IPS-11a (cell line): ENCODE data around the gene ABCC1.
"Not testable (repeated sequence)": the region's sequence is repeated elsewhere in the genome, so short reads cannot be mapped to it uniquely, and the experiment has no call there.

Experiments used
- H3K4me3 ChIP-seq: one replicate; pipeline ENCODE4 v1.5.1; 2013; ENCODE audit warnings: low read depth, low read length, control low read depth

The ABCC1 gene

DNA sequence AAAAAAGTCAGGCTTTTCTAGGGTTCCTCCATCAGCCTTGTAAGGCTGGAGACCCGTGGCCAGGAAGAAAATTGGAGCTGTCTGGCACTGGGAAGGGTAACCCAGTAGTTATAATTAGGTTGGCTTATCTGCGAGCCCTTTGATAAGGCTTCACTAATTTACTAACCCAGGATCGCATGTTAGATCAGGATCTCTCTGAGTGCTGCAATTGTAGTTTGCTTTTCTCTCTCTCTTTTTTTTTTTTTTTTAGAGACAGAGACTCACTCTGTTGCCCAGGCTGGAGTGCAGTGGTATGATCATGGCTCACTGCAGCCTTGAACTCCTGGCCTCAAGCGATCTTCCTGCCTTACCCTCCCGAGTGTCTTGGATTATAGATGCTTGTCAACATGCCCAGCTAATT lies 17.0 kb downstream of the ABCC1 start:
- H3K4me3 ChIP-seq: no peak overlapping the region

DNA sequence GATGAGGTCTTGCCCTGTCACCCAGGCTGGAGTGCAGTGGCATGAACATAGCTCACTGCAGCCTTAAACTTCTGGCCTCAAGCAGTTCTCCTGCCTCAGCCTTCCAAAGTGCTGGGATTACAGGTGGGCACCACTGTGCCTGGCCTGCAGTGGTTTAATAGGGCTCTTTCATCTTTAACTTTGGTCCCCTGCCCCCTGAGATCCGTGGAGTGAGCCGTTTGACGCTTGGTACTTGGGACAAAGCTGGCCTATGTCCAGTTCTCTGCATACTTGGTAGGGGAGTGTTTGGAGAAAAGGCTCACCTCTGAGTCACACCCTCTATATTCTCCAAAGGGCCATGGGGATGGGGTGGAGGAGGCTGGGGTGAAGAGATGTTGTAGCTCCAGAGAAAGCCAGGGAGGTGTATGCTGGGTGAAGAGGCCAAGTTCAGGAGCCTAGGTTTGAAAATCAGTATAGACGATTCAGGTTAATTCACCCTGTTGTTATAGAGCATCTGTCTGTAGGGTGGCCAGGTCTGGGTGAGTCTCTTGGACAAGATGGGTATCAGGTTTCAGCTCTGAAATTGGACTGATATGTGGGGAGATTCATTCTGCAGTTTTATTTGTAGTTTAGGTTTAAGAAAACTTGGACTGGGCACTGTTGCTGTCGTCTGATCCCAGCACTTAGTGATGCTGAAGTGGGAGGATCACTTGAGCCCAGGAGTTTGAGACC lies 17.6 kb downstream of the ABCC1 start:
- no peak overlapping the region for H3K4me3 ChIP-seq

DNA sequence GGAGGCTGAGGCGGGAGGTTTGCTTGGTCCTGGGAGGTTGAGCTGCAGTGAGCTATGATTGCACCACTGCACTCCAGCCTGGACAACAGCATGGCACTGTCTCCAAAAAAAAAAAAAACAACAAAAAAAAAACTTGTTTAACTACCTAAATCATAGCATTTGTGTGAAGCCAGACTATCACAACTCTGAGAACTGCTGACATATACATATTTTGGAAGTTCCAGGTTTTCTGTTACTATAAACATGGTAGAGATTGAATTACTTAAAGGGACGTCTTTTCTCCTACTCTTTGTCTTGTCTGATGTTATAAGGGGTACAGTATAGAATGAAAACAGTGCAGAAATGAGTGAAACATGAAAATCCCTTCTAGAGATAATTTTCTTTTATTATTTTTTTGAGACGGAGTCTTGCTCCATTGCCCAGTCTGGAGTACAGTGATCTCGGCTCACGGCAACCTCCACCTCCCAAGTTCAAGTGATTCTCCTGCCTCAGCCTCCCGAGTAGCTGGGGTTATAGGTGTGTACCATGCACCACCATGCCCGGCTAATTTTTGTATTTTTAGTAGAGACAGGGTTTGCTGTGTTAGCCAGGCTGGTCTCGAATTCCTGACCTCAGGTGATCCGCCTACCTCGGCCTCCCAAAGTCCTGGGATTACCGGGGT lies 18.4 kb downstream of the ABCC1 start:
- no peak overlapping the region for H3K4me3 ChIP-seq

DNA sequence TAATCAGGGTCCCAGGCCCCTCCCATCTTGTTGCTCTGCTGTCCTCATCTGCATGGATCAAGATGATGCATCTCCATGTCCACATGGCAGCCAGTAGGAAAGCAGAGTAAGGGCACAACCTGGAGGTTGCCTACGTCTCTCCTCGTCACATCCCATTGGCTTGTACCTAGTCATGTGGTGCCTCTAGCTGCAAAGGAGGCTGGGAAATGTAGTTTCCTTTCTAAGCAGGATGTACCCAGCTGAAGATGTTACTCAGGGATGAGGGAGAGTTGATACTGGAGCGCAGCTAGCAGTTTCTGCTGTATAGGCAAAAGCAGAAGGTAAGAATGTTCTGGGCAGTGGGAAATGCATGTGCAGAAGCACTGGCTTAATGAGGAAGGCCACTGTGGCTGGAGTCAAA lies 20.8 kb downstream of the ABCC1 start:
- H3K4me3 ChIP-seq: no peak overlapping the region

DNA sequence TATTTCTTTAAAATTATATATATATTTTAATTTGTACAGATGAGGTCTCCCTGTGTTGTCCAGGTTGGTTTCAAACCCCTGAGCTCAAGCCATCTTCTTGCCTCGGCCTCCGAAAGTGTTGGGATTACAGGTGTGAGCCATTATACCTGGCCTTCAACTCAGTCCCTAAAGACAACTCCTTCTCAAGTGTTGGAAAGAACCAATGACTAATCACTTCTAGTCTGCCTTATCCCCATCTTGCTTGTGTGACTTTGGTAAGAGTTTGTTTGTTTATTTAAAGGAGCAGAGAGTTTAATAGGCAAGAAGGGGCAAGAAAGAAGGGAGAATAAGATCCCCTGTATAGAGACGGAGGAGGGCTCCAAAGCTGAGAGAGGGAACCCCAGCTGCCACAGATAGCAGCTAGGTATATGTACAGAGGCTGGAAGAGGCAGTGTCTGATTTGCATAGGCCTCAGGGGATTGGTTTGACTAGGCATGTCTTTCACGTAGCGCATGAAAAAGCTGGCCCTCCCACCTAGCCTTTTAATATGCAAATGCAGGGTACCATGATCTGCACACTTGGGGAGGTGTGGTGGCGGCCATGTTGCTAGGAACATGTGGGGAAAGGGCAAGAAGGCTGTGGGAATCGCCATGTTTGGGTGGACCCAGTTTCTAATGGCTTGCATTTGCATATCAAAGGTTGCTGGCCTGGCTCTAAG lies 21.5 kb downstream of the ABCC1 start:
- no peak overlapping the region for H3K4me3 ChIP-seq

DNA sequence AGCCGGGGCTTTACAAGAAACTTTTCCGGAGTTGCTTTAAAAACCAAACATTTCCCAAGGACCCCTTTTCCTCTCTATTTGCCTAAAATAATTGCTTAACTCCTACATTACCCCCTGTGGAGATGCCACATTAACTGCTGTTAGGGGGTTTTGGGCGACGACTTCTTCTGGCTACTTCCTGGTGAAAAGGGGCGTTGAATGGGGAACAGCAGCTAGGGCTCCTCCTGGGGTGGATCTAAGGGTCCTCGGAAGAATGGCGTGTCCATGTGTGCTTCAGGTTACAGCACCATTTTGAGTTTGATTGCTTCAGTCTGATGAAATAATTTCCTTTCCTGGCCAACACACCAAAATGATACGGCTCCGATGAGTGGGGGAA lies 22.0 kb downstream of the ABCC1 start:
- no peak overlapping the region for H3K4me3 ChIP-seq

DNA sequence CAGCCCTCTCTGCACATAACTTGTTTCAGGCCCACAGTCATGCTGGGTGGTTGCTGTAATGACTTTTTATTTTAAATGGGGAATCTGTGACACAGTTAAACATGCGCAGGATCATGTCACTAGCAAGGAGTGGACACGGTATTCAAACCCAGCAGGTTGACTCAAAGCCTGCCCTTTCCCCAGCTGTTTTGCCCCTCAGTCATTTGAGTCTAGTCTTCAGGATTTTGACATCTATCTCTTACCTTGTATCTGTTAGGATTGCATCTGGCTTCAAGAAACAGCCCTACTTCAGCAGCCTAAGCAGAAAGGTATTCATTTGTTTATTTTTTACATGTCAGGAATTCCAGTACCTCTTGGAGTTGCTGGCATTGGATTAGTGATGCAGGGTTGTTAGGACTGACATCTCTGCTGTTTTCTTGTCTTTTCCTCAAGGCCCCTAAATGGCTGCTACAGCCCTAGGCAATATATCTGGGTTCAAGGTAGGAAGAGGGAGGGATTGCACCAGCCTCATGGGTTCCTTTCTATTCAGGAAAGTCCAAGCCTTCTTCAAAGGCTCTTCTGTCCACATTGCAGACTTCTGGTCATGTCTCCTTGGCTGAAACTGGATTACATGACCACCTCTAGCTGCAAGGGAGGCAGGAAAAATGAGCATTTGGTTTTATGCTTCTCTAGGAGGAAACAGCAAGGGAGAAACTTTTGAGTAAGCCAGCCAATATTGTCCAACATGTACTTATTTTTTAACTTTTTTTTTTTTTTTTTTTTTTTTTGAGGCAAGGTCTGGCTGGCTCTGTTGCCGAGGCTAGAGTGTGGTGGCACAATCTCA lies 22.8 kb downstream of the ABCC1 start:
- H3K4me3 ChIP-seq: no peak overlapping the region

DNA sequence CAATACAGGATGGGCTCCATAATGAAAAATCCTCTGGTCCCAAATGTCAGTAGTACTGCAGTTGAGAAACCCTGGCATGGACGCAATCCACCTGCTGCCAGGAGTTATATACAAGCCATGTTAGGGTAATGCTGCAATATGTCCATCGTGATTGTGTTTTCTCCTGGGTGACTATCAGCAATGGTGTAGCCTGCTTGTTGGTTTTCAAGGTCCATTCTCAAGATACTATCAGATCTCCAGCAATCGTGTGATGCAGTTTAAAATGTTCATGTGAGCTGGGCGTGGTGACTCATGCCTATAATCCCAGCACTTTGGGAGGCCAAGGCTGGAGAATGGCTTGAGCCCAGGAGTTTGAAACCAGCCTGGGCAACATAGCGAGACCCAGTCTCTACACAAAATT lies 24.0 kb downstream of the ABCC1 start:
- no peak overlapping the region for H3K4me3 ChIP-seq

DNA sequence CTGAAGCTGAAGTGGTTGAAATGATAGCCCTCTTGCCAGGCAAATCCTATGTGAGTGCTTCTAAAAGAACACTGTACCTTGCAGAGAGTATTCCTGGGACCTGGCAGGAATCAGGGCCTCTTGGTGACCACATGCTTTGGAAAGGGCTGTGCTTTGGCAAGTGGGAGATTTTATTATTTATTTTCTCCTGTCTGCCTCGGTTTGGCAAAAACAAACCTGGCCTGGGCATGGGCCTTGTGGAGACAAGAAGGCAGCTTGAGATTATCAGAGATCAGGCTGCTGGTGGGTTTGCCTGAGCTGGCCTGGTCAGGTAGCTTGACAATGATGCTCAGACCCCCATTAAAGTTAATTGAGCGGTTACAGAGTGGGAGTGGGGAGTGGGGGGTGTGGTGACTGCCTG lies 24.6 kb downstream of the ABCC1 start:
- no peak overlapping the region for H3K4me3 ChIP-seq

DNA sequence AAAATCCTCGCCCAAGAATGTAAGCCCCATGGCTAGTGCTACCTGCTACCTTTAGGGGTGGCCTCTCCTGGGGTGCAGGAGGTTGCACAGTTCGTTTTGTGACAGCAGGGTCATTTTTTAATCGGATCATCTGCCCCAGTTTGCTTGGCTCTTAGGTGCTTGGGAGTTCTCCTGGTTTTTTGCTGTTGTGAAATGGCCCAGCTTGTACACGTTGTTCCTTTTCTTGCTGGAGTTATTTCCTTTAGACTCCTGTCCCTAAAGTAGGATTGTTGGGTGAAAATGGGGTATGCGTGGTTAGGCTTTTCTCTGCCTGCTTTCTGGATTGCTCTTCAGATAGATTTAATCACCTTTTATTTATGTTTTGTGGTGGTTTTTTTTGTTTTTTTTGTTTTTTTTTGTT lies 25.8 kb downstream of the ABCC1 start:
- no peak overlapping the region for H3K4me3 ChIP-seq

DNA sequence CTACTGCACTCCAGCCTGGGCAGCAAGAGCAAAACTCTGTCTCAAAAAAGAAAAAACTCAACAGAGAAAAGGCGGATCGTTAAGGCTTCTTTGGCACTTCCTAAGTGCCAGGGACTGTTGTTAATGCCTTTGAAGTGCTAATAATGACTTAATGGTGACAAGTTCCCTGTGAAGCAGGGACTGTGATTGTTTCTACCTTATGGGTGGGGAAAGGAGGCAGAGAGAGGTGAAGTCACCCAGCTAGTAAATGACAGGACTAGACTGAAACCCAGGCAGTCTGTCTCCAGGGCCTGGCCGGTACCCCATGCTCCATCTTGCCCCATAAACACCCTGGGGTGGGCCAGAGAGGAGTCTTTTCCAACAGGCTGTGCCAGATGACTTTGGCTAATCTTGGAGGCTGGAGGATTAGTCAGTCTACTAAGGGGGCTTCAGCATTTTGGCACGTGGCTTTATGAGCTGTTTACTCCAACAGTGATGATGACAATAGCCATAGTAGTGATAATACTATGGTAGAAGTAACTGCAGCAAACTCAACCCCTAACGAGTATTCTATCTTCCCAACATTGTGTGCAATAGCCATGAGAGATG lies 26.9 kb downstream of the ABCC1 start:
- H3K4me3 ChIP-seq: no peak overlapping the region

DNA sequence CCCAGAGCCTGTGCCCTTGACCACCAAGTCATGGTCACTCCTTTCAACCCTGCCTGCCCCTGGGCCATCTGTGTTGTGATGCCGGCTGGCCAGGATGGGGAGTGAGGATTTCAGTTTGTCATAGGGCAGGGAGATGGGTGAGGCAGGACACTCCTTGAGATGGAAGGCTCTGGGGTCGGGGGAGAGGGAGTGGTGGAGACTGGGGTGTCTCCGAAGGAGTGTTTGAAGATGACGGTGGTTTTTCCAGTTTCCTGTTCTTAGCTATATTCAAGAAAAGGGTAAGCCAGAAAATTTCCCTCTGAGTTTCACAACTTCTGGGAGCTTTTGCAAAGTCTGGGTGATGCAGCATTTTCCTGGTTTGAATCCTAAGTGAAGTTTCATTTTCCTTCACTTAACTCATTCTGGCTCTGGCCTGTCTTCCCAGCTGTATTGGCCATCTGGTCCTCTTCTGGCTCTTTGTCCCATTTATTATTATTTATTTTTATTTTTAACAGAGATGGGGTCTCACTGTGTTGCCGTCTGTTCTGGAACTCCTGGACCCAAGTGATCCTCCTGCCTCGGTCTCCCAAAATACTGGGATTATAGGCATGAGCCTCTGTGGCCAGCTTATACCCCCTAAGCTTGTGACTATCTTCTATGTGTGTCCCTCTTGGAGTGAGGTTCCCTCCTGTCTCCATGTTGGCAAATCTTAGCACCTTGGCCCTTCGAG lies 27.7 kb downstream of the ABCC1 start:
- no peak overlapping the region for H3K4me3 ChIP-seq

DNA sequence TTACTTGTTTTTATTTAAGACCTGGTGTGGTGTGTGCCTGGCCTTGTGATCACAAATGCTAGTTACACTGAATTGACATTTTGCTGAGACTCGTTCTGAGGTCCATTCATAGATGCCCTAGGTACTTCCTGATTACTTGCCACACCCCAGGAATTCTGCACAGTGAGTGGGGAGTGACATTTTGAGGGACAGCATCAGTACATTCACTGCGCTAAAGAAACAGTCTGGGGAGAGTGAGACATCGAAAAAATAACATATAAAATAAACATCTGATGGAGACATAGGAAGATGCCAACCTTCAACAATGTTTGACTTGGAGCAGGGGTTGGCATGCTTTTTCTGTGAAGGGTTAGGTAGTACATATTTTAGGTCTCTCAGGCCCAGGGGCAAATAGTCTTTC lies 30.4 kb downstream of the ABCC1 start:
- no peak overlapping the region for H3K4me3 ChIP-seq

DNA sequence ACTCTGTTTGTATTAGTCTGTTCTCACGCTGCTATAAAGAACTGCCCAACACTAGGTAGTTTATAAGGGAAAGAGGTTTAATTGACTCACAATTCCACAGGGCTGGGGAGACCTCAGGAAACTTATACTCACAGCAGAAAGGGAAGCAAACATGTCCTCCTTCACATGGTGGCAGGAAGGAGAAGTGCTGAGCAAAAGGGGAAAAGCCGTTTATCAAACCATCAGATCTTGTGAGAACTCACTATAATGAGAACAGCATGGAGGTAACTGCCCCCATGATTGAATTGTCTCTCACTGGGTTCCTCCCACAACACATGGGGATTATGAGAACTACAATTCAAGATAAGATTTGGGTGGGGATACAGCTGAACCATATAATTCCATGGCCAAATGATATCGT lies 30.9 kb downstream of the ABCC1 start:
- no peak overlapping the region for H3K4me3 ChIP-seq

DNA sequence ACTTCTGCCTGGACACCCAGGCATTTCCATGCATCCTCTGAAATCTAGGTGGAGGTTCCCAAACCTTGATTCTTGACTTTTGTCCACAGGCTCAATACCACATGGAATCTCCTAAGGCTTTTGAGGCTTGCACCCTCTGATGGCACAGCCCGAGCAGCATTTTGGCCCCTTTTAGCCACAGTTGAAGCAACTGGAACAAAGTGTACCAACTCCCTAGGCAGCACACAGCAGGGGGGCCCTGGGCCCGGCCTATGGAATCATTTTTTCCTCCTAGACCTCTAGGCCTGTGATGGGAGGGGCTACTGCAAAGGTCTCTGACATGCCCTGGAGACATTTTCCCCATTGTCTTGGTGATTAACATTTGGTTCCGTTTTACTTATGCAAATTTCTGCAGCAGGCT lies 32.0 kb downstream of the ABCC1 start:
- H3K4me3 ChIP-seq: no peak overlapping the region

DNA sequence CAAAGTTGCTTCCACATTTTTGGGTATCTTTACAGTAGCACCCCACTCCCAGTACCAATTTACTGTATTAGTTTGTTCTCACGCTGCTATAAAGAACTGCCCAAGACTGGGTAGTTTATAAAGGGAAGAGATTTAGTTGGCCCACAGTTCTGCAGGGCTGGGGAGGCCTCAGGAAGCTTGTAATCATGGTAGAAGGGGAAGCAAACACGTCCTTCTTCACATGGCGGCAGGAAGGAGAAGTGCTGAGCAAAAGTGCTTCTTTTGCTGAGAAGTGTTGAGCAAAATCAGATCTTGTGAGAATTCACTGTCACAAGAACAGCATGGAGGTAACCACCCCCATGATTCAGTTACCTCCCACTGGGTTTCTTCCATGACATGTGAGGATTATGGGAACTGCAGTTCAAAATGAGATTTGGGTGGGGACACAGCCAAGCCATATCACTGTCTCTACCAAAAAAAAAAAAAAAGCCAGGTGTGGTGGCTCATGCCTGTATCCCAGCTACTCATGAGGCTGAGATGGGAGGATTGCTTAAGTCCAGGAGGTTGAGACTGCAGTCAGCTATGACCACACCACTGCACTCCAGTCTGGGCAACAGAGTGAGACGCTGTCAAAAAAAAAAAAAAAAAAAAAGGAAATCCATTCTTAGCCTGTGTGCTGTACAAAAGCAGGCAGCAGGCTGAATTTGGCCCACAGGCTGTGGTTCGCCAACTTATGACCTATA lies 32.9 kb downstream of the ABCC1 start:
- not testable (repeated sequence) for H3K4me3 ChIP-seq

DNA sequence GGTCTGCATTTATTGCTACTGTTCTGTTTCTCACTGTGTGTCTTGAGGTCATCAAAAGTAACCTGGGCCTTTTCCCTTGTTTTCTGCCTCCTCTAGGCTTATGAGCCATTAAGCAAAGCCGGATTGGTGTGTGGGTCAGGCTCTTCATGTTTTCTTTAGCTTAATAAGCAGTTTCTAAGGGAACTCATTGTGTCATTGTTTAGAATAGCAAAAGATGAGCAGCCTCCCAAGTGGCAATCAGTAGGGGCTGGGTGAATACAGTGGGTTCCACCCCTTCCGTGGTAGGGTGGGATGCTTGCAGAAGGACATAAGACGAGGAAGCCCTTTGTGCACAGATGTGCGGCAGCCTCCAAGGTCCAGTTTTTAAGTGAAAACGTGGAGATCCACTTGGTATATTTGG lies 34.5 kb downstream of the ABCC1 start:
- no peak overlapping the region for H3K4me3 ChIP-seq

DNA sequence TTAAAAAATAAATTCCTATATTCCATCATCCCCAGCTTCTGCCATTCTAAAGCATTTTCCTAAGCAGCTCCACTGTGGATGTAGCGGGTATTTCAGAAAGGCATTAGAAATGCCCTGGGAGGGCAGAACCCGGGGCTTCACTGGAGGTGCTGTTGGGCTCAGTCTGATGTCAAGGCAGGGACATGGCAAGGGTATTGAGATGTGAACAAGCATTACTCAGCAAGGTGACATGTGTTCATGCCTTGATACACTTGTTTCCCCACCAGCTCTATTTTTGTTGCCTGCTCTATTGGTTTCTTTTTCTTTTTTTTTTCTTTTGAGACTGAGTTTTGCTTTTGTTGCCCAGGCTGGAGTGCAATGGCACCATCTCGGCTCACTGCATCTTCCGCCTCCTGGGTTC lies 35.7 kb downstream of the ABCC1 start:
- H3K4me3 ChIP-seq: no peak overlapping the region

DNA sequence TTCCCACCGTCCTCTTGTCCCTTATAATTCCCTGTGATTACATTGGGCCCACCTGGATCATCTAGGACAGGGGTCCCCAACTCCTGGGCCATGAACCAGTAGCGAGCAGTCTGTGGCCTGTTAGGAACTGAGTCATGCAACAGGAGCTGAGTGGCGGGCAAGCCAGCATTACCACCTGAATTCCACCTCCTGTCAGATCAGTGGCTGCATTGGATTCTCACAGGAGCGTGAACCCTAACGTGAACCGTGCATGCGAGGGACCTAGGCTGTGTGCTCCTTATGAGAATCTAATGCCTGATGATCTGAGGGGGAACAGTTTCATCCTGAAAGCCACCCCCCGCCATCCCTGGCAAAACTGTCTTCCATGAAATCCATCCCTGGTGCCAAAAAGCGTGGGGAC lies 36.8 kb downstream of the ABCC1 start:
- no peak overlapping the region for H3K4me3 ChIP-seq
